ENCODE measurements around the gene TMEM201.

GRCh38 chr1:9629445-9630201 lies 40.9 kb downstream of the TMEM201 start:
- no peak for TF ChIP-seq CTCF (conservative IDR thresholded peaks at IDR 0.05)
- no peak for TF ChIP-seq EZH2 (IDR thresholded peaks at IDR 0.05; ENCODE audit: low read depth)

Measured in PC-9 (cell line).